Loucy (cell line): ENCODE results near the gene NSF.
"Not testable (repeated sequence)": the region's sequence is repeated elsewhere in the genome, so short reads cannot be mapped to it uniquely, and the experiment has no call there.

Experiments
- H2AFZ ChIP-seq: fragments of 200-600 bp; sonication (generic); 2 replicates; pipeline ENCODE4 v1.6.0; 2016; ENCODE audit warnings: antibody characterized with exemption, mild to moderate bottlenecking, low read length, moderate library complexity
- H3F3A ChIP-seq: fragments of 200-600 bp; 2 replicates; pipeline ENCODE4 v1.6.0; 2016; ENCODE audit warnings: antibody characterized with exemption, low read depth, mild to moderate bottlenecking
- H3K27me3 ChIP-seq: fragments of 200-600 bp; sonication (generic); 2 replicates; pipeline ENCODE4 v1.6.1; 2014; ENCODE audit warnings: low read length, mild to moderate bottlenecking; ENCODE audit not compliant: insufficient read depth, poor library complexity, severe bottlenecking
- H3K36me3 ChIP-seq: fragments of 200-600 bp; sonication (generic); 2 replicates; pipeline ENCODE4 v1.6.1; 2016; ENCODE audit warnings: low read length; ENCODE audit not compliant: insufficient read depth
- H3K4me1 ChIP-seq: fragments of 200-600 bp; sonication (generic); 2 replicates; pipeline ENCODE4 v1.5.1; 2014; ENCODE audit warnings: low read length, mild to moderate bottlenecking; ENCODE audit not compliant: insufficient read depth, poor library complexity, severe bottlenecking
- H3K4me2 ChIP-seq: fragments of 200-600 bp; sonication (generic); 2 replicates; pipeline ENCODE4 v1.6.0; 2014; ENCODE audit warnings: antibody characterized with exemption, low read length, low read depth, mild to moderate bottlenecking; ENCODE audit not compliant: poor library complexity, severe bottlenecking
- H3K4me3 ChIP-seq: fragments of 200-600 bp; sonication (generic); 2 replicates; pipeline ENCODE4 v1.5.1; 2014; ENCODE audit warnings: low read length, mild to moderate bottlenecking, mixed read lengths; ENCODE audit not compliant: poor library complexity, severe bottlenecking
- H3K79me2 ChIP-seq: fragments of 200-600 bp; sonication (generic); 2 replicates; pipeline ENCODE4 v1.6.1; 2014; ENCODE audit warnings: low read length; ENCODE audit not compliant: insufficient read depth
- H3K9ac ChIP-seq: fragments of 200-600 bp; sonication (generic); 2 replicates; pipeline ENCODE4 v1.6.0; 2014; ENCODE audit warnings: mild to moderate bottlenecking, low read depth, low read length, moderate library complexity; ENCODE audit not compliant: poor library complexity, severe bottlenecking
- H3K9me2 ChIP-seq: fragments of 200-600 bp; sonication (generic); replicated peaks from 2 replicates; pipeline ENCODE4 v1.6.1; 2016; ENCODE audit warnings: low read depth, low read length, mixed read lengths
- H3K9me3 ChIP-seq: fragments of 200-600 bp; sonication (generic); 2 replicates; pipeline ENCODE4 v1.6.1; 2014; ENCODE audit warnings: mild to moderate bottlenecking, antibody characterized with exemption, low read length, low read depth; ENCODE audit not compliant: insufficient read depth
- H4K20me1 ChIP-seq: fragments of 200-600 bp; sonication (generic); 2 replicates; pipeline ENCODE4 v1.6.0; 2014; ENCODE audit warnings: antibody characterized with exemption, low read length, mild to moderate bottlenecking; ENCODE audit not compliant: insufficient read depth, poor library complexity, severe bottlenecking
- CTCF ChIP-seq: fragments of 200-600 bp; sonication (generic); conservative IDR thresholded peaks from 2 replicates; pipeline ENCODE4 v1.5.1; 2014; ENCODE audit warnings: mild to moderate bottlenecking, antibody characterized with exemption, low read length
- EZH2phosphoT487 ChIP-seq: fragments of 200-600 bp; IDR thresholded peaks from 2 replicates; pipeline ENCODE4 v1.6.1; 2018; ENCODE audit warnings: antibody characterized with exemption, mild to moderate bottlenecking, moderate library complexity, borderline replicate concordance

Gene NSF

GRCh38 chr17:46756861-46757260, 166.4 kb downstream of the NSF start:
- Histone ChIP-seq H3K36me3 (peaks cover 36% of the 10 kb centered on the region), H3K4me2 (no peak overlapping the region)

GRCh38 chr17:46757588-46757987, 167.1 kb downstream of the NSF start:
- H3K79me2 ChIP-seq, H4K20me1 ChIP-seq, H3K27me3 ChIP-seq, H3K4me1 ChIP-seq, H3K4me2 ChIP-seq, H3K9ac ChIP-seq, H3K4me3 ChIP-seq, H3K9me2 ChIP-seq, H3F3A ChIP-seq, H3K9me3 ChIP-seq, H2AFZ ChIP-seq: not testable (repeated sequence)
- peaks cover 33% of the 10 kb centered on the region for H3K36me3 ChIP-seq

More at GRCh38 chr17:46756861-46757260, 166.4 kb downstream of the NSF start:
- Histone ChIP-seq H3K4me1 (no peaks in the 10 kb centered on the region), H2AFZ (no peak overlapping the region), H3F3A (no peaks in the 10 kb centered on the region), H3K4me3 (no peak overlapping the region), H3K9ac (no peak overlapping the region), H3K9me3 (no peaks in the 10 kb centered on the region), H3K9me2 (no peaks in the 10 kb centered on the region), H3K79me2 (no peaks in the 10 kb centered on the region), H3K27me3 (no peaks in the 10 kb centered on the region), H4K20me1 (no peaks in the 10 kb centered on the region)
- TF ChIP-seq CTCF (no peak), EZH2phosphoT487 (no peak)

GRCh38 chr17:46758614-46759013, 168.1 kb downstream of the NSF start:
- Histone ChIP-seq H3K4me2 (no peak overlapping the region), H3K79me2 (no peaks in the 10 kb centered on the region), H3K9ac (no peak overlapping the region), H3K9me3 (no peaks in the 10 kb centered on the region), H3K4me3 (no peak overlapping the region), H4K20me1 (no peaks in the 10 kb centered on the region), H3K36me3 (peaks cover 31% of the 10 kb centered on the region), H3K4me1 (no peaks in the 10 kb centered on the region), H3K27me3 (no peaks in the 10 kb centered on the region), H3K9me2 (no peaks in the 10 kb centered on the region), H3F3A (no peaks in the 10 kb centered on the region), H2AFZ (no peak overlapping the region)
- TF ChIP-seq EZH2phosphoT487, result no peak
- TF ChIP-seq CTCF, result no peak

- no peaks in the 10 kb centered on the region for H3K79me2 ChIP-seq
- H3K9me2 ChIP-seq, result no peaks in the 10 kb centered on the region
- H2AFZ ChIP-seq, result no peak overlapping the region
- H3K9me3 ChIP-seq, result no peaks in the 10 kb centered on the region
- H3K9ac ChIP-seq, result no peak overlapping the region
- no peak overlapping the region for H3K4me2 ChIP-seq
- TF ChIP-seq EZH2phosphoT487 (no peak), CTCF (no peak)
- no peaks in the 10 kb centered on the region for H3K27me3 ChIP-seq
- H3K36me3 ChIP-seq, result peaks cover 28% of the 10 kb centered on the region
- no peaks in the 10 kb centered on the region for H4K20me1 ChIP-seq
- H3F3A ChIP-seq, result no peaks in the 10 kb centered on the region
- H3K4me1 ChIP-seq, result no peaks in the 10 kb centered on the region
- H3K4me3 ChIP-seq, result no peak overlapping the region
Measured at GRCh38 chr17:46759141-46759540, 168.7 kb downstream of the NSF start.
